ENCODE data around the gene MRTFB. TPM values are rescaled to one million over a fixed set of nuclear protein-coding genes. Genes with fewer than 3 reads are reported as not detected.

The MRTFB gene
- polyA plus RNA-seq, 3 donors: 32.1 to 33.7 (median 33.6) TPM

- no peak for DNase-seq (ENCODE audit: low read depth in 3 of 3, low spot score in 2 of 3)
These were observed 60.9 kb downstream of the MRTFB start for GRCh38 chr16:14131774-14132695.

- no peak for DNase-seq (ENCODE audit: low read depth in 3 of 3, low spot score in 2 of 3)
These were observed 61.6 kb downstream of the MRTFB start for GRCh38 chr16:14132696-14133048.

DNA sequence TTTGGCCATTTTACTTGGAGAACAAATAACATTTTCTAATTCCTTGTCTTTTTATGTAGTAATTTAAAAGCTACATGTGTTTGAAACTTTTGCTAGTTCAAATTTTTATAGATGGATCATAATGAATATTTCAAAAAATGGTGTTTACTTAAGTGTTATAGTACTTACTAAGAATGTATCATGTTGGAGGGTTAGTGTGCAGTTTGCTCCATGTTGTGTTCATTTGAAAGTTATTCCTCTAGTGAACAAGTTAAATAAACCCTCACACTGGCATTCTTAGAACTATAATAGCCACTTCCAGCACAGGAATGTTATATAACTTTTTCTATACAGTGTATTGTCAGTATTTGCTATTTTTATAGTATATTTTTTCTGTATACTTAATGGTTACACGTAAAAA, 62.8 kb downstream of the MRTFB start:
- no peak for DNase-seq (ENCODE audit: low read depth in 3 of 3, low spot score in 2 of 3)

DNA sequence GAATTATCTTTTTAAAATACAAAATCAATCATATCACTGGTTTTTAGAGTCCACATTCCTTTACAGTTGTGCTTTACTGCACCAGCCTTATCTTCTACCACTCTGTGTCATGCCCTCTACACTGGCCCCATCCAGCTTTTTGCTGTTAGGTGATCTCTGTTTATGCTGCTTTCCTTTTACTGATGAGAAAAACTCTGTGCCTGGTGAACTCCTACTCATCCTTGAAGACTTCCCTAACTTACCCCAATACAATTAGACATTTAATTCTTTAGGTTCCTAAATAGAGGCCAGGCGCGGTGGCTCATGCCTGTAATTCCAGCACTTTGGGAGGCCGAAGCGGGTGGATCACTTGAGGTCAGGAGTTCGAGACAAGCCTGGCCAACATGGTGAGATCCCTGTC, 64.6 kb downstream of the MRTFB start:
- no peak for DNase-seq (ENCODE audit: low read depth in 3 of 3, low spot score in 2 of 3)

- DNase-seq (ENCODE audit: low read depth in 3 of 3, low spot score in 2 of 3): no peak
These were observed 68.8 kb downstream of the MRTFB start for GRCh38 chr16:14139872-14140271.

DNA sequence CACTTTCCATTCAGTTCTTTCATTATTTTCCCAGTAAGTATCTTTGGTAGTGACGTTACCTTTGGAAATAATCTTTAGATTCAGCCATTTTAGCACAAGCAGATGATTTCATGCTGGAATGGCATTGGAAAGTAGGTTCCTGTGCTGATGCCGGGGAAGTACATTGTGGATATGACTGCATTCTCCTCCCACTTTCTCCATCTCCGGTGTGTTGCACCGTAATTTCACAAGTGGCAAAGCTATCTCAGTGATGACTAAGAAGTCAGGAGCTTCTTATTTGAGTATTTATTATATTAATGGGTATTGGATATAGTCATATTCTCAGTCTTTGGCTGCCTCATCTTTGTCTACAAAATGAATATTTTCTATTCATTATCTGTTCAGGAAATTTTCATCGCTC, 69.8 kb downstream of the MRTFB start:
- no peak for DNase-seq (ENCODE audit: low read depth in 3 of 3, low spot score in 2 of 3)

GRCh38 chr16:14146445-14146844, 75.3 kb downstream of the MRTFB start:
- no peak for DNase-seq (ENCODE audit: low read depth in 3 of 3, low spot score in 2 of 3)

GRCh38 chr16:14148016-14148415, 76.9 kb downstream of the MRTFB start:
- DNase-seq (ENCODE audit: low read depth in 3 of 3, low spot score in 2 of 3): no peak

DNA sequence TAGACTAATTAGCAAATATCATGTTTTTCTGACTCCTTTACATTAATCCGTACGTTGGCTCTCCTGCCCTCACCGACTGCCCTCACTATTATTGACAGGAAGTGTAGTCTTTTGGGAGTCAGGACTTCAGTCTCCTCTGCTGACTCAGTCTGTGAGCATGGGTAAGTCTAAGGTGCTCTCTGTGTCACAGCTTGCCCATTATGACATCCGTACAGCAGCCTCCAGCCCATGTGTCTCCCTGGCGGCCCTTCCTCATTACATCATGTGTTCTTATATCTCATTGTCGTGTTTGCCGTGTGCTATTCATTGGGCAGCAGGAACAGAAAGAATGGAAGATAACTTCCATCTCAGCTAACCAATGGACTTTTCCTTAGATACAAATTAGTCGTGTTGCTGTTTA, 77.5 kb downstream of the MRTFB start:
- no peak for DNase-seq (ENCODE audit: low read depth in 3 of 3, low spot score in 2 of 3)

DNA sequence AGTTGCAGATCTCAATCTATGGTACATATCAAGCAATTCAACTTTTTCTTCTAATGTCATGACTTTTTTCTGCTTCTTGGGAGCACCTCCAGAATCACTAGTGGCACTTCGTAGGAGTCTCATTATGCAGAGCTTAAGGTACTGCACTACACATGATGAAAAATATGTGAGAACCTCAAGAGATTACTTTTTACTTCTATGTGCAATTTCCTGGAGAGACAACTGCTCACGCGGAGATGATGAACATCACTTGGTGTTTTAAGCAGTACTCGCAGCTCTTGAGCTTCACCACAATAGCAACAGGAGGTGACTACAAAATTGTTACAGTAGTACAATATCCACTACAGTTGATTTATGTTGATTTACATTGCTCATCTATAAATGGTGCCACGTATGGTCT, 79.7 kb downstream of the MRTFB start:
- no peak for DNase-seq (ENCODE audit: low read depth in 3 of 3, low spot score in 2 of 3)

GRCh38 chr16:14151256-14152030, 80.3 kb downstream of the MRTFB start:
- DNase-seq (ENCODE audit: low read depth in 3 of 3, low spot score in 2 of 3): no peak

- DNase-seq (ENCODE audit: low read depth in 3 of 3, low spot score in 2 of 3): no peak
These were observed 84.6 kb downstream of the MRTFB start for GRCh38 chr16:14155572-14156190.

GRCh38 chr16:14164916-14165662, 94.0 kb downstream of the MRTFB start:
- DNase-seq (ENCODE audit: low read depth in 3 of 3, low spot score in 2 of 3): no peak

- DNase-seq (ENCODE audit: low read depth in 3 of 3, low spot score in 2 of 3): no peak
These were observed 97.0 kb downstream of the MRTFB start for GRCh38 chr16:14168146-14168545.

DNA sequence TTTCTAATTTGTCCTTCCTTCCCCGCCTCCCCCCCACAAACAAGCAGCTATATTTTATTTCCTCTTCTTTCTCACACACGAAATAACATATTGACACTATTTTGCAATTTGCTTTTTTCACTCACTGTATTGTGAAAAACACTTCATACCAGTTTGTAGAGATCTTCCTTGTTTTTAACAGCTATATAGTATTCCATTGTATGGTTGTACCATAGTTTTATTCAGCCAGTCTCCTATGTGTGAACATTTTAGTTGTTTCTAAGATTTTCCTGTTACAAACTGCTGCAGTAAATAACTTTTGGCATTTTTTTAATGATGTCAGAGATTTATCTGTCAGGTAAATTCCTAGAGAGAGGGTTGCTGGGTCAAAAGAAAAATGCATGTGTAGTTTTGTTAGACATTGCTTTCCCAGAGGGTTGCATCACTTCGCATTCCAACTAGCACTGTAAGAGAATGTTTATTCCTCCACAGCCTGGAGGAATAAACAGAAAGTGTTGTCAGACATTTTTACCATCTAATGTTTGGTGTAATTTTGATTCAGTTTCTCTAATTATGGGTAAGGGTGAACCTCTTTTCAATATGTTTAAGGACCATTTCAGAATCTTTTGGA, 101.2 kb downstream of the MRTFB start:
- DNase-seq (ENCODE audit: low read depth in 3 of 3, low spot score in 2 of 3): no peak

DNA sequence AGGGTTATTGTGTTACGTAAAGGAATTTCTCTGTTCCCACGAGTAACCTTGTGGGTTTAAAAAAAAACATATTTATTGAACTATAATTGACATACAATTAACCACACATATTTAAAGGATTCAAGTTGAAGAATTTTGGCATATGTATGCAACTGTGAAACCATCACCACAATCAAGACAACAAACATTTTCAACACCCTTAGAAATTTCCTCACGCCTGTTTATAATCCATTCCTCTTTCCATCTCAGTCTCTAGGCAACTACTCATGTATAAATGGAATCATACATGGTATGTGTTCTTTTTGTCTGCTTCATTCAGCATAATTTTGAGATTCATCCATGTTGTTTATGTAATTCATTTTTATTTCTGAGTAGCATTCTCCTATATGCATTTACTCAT, 104.0 kb downstream of the MRTFB start:
- no peak for DNase-seq (ENCODE audit: low read depth in 3 of 3, low spot score in 2 of 3)

DNA sequence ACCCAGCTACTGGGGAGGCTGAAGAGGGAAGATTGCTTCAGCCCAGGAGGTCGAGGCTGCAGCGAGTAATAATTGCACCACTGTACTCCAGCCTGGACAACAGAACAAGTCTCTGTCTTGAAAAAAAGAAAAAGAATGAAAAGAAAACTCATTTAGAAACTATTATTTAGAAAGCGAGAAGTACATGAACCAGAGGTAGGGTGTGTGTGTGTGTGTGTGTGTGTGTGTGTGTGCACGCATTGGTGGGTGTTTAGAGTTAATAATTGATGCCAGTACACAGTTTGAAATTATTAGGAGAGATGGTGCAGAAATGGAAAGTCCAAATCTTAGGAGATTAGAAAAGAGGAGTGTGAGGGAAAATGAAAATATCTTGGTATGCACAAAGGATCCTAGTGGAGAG, 106.6 kb downstream of the MRTFB start:
- DNase-seq (ENCODE audit: low read depth in 3 of 3, low spot score in 2 of 3): no peak

- DNase-seq (ENCODE audit: low read depth in 3 of 3, low spot score in 2 of 3): no peak
These were observed 108.0 kb downstream of the MRTFB start for GRCh38 chr16:14179116-14179515.

- no peak for DNase-seq (ENCODE audit: low read depth in 3 of 3, low spot score in 2 of 3)
These were observed 109.4 kb downstream of the MRTFB start for GRCh38 chr16:14180481-14180944.

GRCh38 chr16:14181371-14182050, 110.4 kb downstream of the MRTFB start:
- DNase-seq (ENCODE audit: low read depth in 3 of 3, low spot score in 2 of 3): no peak

Measured in right renal cortex interstitium (tissue), 3 donors.